PFSK-1 (cell line): ENCODE measurements around the gene SPATA6L.

Experiments used
- FOXP2 ChIP-seq: optimal IDR thresholded peaks from 2 replicates; pipeline ENCODE3; 2011; ENCODE audit warnings: borderline replicate concordance, control low read depth, inconsistent platforms; ENCODE audit not compliant: insufficient read depth; ENCODE audit errors: extremely low read length, extremely low read depth
- POLR2AphosphoS5 ChIP-seq: IDR thresholded peaks from 2 replicates; pipeline ENCODE4 v1.6.1; 2012; ENCODE audit warnings: low read depth, mild to moderate bottlenecking, control low read depth, low read length, moderate library complexity
- SIN3A ChIP-seq: IDR thresholded peaks from 2 replicates; pipeline ENCODE4 v1.6.1; 2012; ENCODE audit warnings: mild to moderate bottlenecking, low read length, moderate library complexity, borderline replicate concordance; ENCODE audit not compliant: insufficient read depth
- TAF1 ChIP-seq: IDR thresholded peaks from 2 replicates; pipeline ENCODE4 v1.6.1; 2012; ENCODE audit warnings: low read length, control low read depth, borderline replicate concordance; ENCODE audit not compliant: insufficient read depth
- TF ChIP-seq, protein P1 (sequence below), 2 experiments: IDR thresholded peaks; 2 replicates each; pipeline versions ENCODE4 v1.6.1 to v1.8.0; 2011 to 2012; ENCODE audit warnings: low read depth in 2 of 2, low read length in 2 of 2, control low read depth in 1 of 2, inconsistent platforms in 1 of 2, mild to moderate bottlenecking in 1 of 2, moderate library complexity in 1 of 2; ENCODE audit not compliant: insufficient read depth in 1 of 2

SPATA6L gene

DNA sequence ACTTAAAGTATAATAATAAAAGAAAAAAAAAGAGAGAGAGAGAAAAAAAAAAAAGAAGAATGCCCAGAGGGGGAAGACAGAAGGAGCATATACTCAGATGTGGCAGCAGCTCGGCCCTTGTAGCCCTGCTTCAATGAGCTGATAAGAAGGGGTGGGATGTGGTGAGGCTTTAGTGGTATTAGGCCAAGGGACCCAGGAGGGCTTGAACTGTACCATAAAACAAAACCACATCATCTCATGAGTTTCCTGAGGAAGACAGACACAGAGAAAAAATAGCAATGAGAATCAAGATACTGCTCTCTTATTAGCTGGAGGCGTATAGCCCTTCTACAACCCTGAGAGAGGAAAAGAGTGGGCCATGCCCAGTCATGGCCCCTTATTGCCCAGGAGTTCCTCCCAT is 103.2 kb downstream of the SPATA6L start:
- TF ChIP-seq SIN3A (no peak), TAF1 (no peak), FOXP2 (no peak), POLR2AphosphoS5 (no peak)
- TF ChIP-seq, protein P1, sequence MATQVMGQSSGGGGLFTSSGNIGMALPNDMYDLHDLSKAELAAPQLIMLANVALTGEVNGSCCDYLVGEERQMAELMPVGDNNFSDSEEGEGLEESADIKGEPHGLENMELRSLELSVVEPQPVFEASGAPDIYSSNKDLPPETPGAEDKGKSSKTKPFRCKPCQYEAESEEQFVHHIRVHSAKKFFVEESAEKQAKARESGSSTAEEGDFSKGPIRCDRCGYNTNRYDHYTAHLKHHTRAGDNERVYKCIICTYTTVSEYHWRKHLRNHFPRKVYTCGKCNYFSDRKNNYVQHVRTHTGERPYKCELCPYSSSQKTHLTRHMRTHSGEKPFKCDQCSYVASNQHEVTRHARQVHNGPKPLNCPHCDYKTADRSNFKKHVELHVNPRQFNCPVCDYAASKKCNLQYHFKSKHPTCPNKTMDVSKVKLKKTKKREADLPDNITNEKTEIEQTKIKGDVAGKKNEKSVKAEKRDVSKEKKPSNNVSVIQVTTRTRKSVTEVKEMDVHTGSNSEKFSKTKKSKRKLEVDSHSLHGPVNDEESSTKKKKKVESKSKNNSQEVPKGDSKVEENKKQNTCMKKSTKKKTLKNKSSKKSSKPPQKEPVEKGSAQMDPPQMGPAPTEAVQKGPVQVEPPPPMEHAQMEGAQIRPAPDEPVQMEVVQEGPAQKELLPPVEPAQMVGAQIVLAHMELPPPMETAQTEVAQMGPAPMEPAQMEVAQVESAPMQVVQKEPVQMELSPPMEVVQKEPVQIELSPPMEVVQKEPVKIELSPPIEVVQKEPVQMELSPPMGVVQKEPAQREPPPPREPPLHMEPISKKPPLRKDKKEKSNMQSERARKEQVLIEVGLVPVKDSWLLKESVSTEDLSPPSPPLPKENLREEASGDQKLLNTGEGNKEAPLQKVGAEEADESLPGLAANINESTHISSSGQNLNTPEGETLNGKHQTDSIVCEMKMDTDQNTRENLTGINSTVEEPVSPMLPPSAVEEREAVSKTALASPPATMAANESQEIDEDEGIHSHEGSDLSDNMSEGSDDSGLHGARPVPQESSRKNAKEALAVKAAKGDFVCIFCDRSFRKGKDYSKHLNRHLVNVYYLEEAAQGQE (IDR thresholded peaks at IDR 0.05; ENCODE audit: insufficient read depth in 1 of 2, low read depth in 2 of 2, low read length in 2 of 2), result no peak

DNA sequence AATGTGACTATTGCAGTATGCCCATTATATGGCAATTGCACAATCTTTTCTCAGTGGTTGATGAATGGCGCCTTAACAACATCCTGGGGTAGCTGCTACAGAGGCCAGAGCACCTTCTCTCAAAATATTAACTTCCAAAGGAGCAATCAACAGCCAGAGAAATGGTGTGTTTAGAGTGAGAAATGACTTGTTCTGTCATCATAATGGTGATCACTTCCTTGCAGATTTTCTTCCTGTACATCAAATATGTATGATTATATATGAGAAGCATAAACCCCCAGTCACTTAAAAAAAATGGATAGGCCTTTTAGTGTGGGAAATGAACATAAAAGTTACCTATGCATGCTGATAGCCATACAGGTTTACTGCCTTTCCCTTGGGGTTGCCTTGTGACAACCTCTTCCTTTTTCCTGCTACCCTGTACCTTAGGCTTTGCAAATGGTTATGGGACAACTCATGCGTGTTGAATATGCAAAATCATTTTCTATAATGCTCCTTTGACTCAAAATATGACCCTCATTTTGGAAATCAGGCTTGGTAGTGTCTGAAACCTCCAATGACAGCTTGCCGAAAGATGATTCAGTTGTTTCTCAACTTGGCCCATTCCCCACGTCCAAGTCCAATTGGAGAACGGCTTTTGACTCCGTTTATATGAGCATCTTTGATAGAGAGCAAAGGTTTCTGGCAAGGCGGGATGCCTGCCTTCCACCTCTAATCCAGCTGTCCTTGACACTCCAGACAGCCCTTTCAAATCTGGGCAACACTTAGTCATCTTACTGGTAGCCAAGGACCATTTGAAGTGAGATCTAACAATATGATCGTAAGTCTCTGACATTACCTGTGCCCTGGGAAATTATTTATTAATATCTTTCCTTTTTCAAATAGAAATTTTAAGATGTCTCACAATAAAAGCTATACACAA is 106.8 kb downstream of the SPATA6L start:
- TF ChIP-seq, protein P1 (IDR thresholded peaks at IDR 0.05; ENCODE audit: insufficient read depth in 1 of 2, low read depth in 2 of 2, low read length in 2 of 2), result no peak
- TF ChIP-seq SIN3A (no peak), POLR2AphosphoS5 (no peak), FOXP2 (no peak), TAF1 (no peak)

- TF ChIP-seq FOXP2 (no peak), SIN3A (no peak), POLR2AphosphoS5 (no peak), TAF1 (no peak)
- TF ChIP-seq, protein P1 (IDR thresholded peaks at IDR 0.05; ENCODE audit: insufficient read depth in 1 of 2, low read depth in 2 of 2, low read length in 2 of 2), result no peak
Observed at GRCh38 chr9:4558371-4558998, 107.8 kb downstream of the SPATA6L start.

DNA sequence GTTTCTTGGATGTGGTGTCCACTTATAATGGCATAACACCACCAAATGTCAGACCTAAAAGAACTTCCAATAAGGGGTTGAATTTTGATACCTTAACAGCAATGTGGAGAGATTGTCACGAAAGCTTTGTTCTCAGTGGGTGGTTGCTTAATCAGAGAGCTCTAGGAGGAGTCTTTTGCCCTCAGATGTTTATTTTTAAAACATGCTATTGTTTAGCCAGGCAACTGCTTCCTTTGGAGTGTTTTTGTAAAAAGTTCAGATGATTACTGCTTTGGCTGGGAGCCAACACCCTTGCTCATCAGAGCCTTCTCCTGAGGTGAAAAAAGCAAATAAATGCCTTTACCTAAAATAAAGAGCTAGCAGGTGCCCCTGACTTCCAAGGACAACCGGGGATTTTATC is 111.0 kb downstream of the SPATA6L start:
- no peak for TF ChIP-seq TAF1
- no peak for TF ChIP-seq SIN3A
- TF ChIP-seq, protein P1 (IDR thresholded peaks at IDR 0.05; ENCODE audit: insufficient read depth in 1 of 2, low read depth in 2 of 2, low read length in 2 of 2), result no peak
- TF ChIP-seq POLR2AphosphoS5, result no peak
- TF ChIP-seq FOXP2, result no peak
